Stimulated activated memory B cell treated with anti-CD40 and anti-IgM and Interleukin-4, amounts not matched to agents 10 μg/mL and 1 μg/mL and 100 μg/mL, for 72 hours (primary cell): ENCODE results near the gene PFN3.
"Not testable (repeated sequence)": the region's sequence is repeated elsewhere in the genome, so short reads cannot be mapped to it uniquely, and the experiment has no call there.

ENCODE experiments used
- ATAC-seq: fragments of 150-1000 bp; cut with Tn5 transposase; 2 replicates; pipeline ENCODE4 v1.10.0; 2021
- H3K27ac Mint-ChIP-seq: one replicate; pipeline ENCODE4 v1.8.0; 2022; ENCODE audit warnings: mild to moderate bottlenecking, mixed read lengths
- H3K27me3 Mint-ChIP-seq: one replicate; pipeline ENCODE4 v1.8.0; 2022; ENCODE audit warnings: mixed read lengths
- H3K36me3 Mint-ChIP-seq: one replicate; pipeline ENCODE4 v1.8.0; 2022; ENCODE audit warnings: mixed read lengths
- H3K4me1 Mint-ChIP-seq: one replicate; pipeline ENCODE4 v1.8.0; 2022; ENCODE audit warnings: mixed read lengths
- H3K4me3 Mint-ChIP-seq: one replicate; pipeline ENCODE4 v1.8.0; 2022; ENCODE audit warnings: mild to moderate bottlenecking, moderate library complexity, mixed read lengths
- H3K9me3 Mint-ChIP-seq: one replicate; pipeline ENCODE4 v1.8.0; 2022; ENCODE audit warnings: mixed read lengths

PFN3 gene

DNA sequence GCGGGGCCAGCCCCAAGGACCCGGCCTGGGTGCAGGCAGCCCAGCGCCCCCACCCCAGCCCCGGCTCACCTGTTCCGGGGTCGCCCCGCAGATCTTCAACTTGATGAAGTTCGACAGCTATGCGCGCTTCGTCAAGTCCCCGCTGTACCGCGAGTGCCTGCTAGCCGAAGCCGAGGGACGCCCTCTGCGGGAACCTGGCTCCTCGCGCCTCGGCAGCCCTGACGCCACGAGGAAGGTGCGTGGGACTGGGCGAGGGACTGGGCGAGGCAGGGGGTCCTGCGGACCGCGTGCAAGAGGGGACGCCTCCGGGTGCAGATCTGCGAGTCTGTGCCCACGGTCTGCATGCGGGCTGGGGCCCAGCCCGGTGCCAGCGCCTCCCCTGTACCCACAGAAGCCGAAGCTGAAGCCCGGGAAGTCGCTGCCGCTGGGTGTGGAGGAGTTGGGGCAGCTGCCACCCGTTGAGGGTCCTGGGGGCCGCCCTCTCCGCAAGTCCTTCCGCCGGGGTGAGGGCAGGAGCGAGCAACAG is 33.1 kb downstream of the PFN3 start:
- no peak for ATAC-seq
- no peak overlapping the region for H3K27ac Mint-ChIP-seq
- no peak overlapping the region for H3K4me3 Mint-ChIP-seq
- H3K27me3 Mint-ChIP-seq = no peaks in the 10 kb centered on the region
- H3K36me3 Mint-ChIP-seq = peaks cover 48% of the 10 kb centered on the region
- no peaks in the 10 kb centered on the region for H3K9me3 Mint-ChIP-seq
- peaks cover 76% of the 10 kb centered on the region for H3K4me1 Mint-ChIP-seq

- ATAC-seq = no peak
- Mint-ChIP-seq H3K36me3 (peaks cover 43% of the 10 kb centered on the region), H3K9me3 (no peaks in the 10 kb centered on the region), H3K27ac (no peak overlapping the region), H3K4me3 (no peak overlapping the region), H3K4me1 (peaks cover 76% of the 10 kb centered on the region), H3K27me3 (no peaks in the 10 kb centered on the region)
These were observed 33.7 kb downstream of the PFN3 start for GRCh38 chr5:177366528-177367322.

DNA sequence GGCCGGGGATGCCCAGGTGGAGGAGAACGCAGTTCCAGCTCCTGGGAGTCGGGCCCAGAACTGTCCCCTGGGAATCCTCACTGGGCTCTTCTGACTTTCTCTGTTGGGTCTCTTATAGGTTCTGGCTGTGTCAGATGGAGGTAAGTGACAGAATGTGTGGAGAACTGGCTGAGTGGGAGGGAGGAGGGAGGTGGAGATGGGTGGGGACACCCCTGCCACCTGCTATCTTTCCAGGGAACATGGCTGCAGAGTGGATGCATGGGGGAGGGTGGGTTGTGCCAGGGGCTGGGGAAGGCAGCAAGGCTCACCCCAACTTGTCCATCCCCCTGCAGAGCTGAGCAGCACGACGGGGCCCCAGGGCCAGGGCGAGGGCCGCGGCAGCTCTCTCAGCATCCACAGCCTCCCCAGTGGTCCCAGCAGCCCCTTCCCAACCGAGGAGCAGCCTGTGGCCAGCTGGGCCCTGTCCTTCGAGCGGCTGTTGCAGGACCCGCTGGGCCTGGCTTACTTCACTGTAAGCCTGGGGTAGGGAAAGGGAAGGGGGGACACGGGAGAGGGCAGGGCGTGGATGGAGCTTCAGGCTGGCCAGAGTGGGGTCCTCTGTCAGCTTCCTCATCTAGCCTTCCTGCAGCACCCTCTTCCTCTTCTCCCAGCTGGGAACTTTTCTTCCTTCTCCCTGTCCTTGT is 34.5 kb downstream of the PFN3 start:
- no peak overlapping the region for H3K4me3 Mint-ChIP-seq
- H3K27ac Mint-ChIP-seq = no peak overlapping the region
- H3K9me3 Mint-ChIP-seq = no peaks in the 10 kb centered on the region
- H3K36me3 Mint-ChIP-seq = peaks cover 36% of the 10 kb centered on the region
- no peak for ATAC-seq
- H3K27me3 Mint-ChIP-seq = no peaks in the 10 kb centered on the region
- H3K4me1 Mint-ChIP-seq = peaks cover 76% of the 10 kb centered on the region

DNA sequence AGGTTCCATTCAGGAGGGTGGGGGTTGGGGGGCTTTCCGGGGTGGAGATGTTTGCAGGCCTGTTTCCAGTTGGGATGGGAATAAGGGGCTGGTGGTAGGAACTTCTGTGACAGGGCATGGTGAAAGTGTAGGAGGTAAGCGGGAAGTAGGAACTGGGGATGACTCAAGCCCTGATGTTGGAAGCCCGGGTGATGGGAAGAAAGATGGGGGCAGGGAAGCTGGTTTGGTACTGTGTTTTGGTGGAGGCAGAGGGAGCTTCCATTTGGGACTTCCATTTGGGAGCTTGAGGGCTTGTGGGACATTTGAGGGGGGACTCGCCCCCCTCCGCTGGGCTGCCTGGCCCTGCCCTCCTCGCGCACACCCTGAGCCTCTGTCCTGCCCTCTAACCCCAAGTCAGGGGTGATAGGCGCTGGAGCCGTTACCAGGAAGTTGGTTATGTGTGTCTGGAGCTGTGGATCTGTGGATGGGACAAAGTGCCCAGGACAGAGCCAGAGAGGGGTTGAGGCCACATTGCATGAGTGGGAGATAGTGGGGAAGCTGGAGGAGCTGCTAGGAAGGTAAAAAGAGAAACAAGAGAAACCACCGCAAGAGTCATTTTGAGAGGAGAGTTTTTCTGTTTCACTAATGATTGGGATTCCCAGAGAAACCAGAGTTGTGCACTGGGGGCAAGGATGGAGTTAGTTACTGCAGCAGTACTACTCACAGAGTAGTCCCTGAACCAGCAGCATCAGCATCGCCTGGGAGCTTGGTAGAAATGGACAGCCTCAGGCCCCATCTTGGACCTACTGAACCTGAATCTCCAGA is 36.1 kb downstream of the PFN3 start:
- Mint-ChIP-seq H3K4me3 (peak overlapping the region; percentile 65), H3K4me1 (peaks cover 85% of the 10 kb centered on the region), H3K9me3 (no peaks in the 10 kb centered on the region), H3K27ac (no peak overlapping the region), H3K27me3 (no peaks in the 10 kb centered on the region), H3K36me3 (peaks cover 35% of the 10 kb centered on the region)
- ATAC-seq = peak; percentile 52

- Mint-ChIP-seq H3K36me3 (peaks cover 27% of the 10 kb centered on the region), H3K4me3 (peak overlapping the region; percentile 75), H3K4me1 (peaks cover 85% of the 10 kb centered on the region), H3K9me3 (no peaks in the 10 kb centered on the region), H3K27me3 (no peaks in the 10 kb centered on the region), H3K27ac (no peak overlapping the region)
- no peak for ATAC-seq
These were observed 36.9 kb downstream of the PFN3 start for GRCh38 chr5:177363565-177363964.

DNA sequence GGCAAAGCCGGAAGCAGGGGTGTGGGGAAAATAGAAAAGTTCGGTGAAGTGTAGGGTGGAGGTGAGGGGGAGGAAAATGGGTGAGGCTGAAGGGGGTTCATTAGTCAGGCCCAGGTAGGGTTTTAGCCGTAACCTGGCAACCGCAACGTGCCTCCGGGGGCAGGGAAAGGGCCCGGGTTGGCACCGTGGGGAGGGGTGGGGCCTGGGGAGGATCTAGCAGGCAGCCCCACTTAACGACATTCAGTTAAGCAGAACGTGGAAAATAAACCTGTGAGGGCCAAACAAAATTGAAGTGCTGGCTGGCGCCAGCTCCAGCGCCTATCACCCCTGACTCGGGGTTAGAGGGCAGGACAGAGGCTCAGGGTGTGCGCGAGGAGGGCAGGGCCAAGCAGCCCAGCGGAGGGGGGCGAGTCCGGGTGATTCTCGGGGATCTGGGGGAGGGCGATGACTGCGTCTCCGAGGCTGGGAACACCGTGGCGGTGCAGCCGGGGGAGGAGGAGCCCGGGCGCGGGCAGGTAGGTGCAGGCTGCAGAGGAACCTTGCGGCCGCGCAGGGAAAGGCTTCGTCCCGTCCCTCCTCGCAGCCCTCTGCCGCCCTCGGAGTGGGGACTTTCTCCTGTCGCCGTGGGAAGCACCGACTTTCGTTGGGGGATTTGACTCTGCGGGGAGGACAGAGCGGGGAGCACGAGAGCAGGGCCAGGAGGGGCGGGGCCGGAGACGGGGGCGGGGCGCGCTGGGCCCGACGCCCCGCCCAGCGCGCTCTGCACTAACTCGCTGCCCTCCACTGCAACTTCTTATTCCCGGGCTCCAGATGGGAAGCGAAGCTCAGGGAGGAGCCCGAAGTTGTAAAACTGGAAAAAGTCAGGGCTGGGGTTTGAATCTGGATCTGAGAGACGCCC is 37.6 kb downstream of the PFN3 start:
- H3K27me3 Mint-ChIP-seq = no peaks in the 10 kb centered on the region
- H3K36me3 Mint-ChIP-seq = peaks cover 20% of the 10 kb centered on the region
- H3K4me3 Mint-ChIP-seq = peak overlapping the region; percentile 75
- no peaks in the 10 kb centered on the region for H3K9me3 Mint-ChIP-seq
- H3K4me1 Mint-ChIP-seq = peaks cover 85% of the 10 kb centered on the region
- H3K27ac Mint-ChIP-seq = peak overlapping the region; percentile 92
- peak; percentile 75 for ATAC-seq

DNA sequence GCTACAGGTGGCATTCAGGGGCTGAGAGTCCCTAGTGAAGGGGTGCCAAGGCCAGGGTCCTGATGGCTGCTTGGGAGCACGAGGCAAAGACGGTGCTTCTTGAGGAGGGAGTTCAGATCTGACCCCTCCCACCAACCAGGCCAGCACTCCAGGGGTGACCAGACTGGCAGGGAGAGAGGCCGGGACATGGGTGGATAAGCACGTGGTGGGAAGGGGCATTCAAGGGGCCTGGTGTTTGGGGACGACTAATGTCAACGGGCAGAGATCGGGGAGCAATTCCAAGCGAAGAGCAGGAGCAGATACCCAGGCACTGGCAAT is 38.2 kb downstream of the PFN3 start:
- Mint-ChIP-seq H3K27me3 (no peaks in the 10 kb centered on the region), H3K36me3 (peaks cover 17% of the 10 kb centered on the region), H3K9me3 (no peaks in the 10 kb centered on the region), H3K4me3 (peak overlapping the region; percentile 75), H3K4me1 (peaks cover 90% of the 10 kb centered on the region), H3K27ac (peak overlapping the region; percentile 92)
- ATAC-seq = no peak

DNA sequence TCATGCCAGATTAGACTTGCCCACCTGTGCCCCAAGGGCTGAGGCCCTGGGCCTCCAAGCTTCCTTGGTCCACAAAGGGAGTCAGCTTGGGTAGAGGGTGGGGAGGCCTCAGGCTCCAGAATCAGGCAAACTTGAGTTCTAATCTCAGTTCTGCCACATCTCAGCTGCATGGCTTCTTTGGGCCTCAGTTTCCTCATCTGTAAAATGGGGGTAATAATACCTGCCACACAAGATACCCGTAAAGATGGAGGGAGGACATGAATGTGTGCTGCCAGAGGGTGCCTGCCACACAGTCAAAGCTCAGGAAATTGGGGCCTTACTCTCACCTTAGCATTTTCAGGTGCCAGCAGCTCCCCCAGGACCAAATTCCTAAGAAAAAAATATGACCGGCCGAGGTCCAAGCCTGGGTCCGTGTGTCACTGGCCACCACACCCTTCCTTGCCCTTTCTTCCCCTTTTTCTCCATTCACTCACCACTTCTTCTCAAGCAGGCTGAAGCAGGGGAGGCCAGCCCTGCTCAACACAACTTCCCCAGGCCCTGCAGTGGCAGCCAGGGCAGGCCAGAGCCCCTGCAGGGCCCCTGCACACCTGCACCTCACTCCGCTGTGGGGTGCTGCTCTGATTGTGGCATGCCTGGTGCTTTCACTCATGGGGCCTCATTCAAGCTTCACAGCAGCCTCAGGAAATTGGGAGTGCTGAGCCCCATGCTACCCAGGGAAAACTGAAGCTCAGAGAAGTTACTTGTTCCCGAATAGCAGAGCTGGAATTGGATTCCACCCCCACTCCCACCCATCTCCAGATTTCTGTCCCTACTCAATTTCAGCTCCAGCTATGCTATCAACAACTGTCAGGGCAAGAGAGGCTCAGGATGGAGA is 38.8 kb downstream of the PFN3 start:
- ATAC-seq = peak; percentile 37
- peak overlapping the region; percentile 92 for H3K27ac Mint-ChIP-seq
- peaks cover 11% of the 10 kb centered on the region for H3K36me3 Mint-ChIP-seq
- H3K9me3 Mint-ChIP-seq = no peaks in the 10 kb centered on the region
- no peaks in the 10 kb centered on the region for H3K27me3 Mint-ChIP-seq
- peaks cover 96% of the 10 kb centered on the region for H3K4me1 Mint-ChIP-seq
- H3K4me3 Mint-ChIP-seq = peak overlapping the region; percentile 75

DNA sequence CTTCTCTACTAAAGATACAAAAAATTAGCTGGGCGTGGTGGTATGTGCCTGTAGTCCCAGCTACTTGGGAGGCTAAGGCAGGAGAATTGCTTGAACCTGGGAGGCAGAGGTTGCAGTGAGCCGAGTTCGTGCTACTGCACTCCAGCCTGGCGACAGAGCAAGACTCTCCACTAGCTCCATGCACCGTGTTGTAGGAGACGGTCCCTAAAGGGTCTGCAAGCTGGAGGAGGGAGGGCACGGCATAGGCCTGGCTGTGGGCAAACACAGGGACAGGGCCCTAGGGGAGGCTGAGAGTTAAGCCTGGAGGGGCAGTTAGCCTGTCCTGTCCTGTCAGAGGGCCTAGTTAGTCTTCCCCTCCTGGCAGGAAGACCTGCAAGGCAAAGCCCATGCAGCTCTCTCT is 39.7 kb downstream of the PFN3 start:
- not testable (repeated sequence) for H3K9me3 Mint-ChIP-seq, ATAC-seq, H3K4me3 Mint-ChIP-seq, H3K36me3 Mint-ChIP-seq, H3K27me3 Mint-ChIP-seq
- Mint-ChIP-seq H3K27ac (peak overlapping the region; percentile 79), H3K4me1 (peaks cover 96% of the 10 kb centered on the region)

DNA sequence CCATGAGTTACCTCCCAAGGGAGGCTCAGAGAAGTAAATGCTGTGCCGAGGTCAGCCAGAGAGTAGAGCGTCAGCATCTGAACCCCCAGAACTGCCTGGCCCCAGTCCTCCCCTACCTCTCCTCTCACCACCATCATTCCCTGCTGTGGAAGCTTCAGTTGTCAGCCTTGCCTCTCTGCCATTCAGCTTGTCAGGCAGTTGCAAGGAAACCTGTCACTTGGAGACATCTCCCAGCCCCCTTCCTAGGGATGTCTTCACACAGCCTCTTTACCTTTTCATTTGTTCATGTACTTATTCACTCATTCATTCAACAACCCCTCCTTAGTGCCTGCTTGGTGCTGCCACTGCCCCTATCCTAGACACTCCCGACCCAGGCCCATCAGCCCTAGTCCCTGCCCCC is 40.6 kb downstream of the PFN3 start:
- H3K4me3 Mint-ChIP-seq = peak overlapping the region; percentile 59
- H3K27ac Mint-ChIP-seq = peak overlapping the region; percentile 79
- no peaks in the 10 kb centered on the region for H3K36me3 Mint-ChIP-seq
- no peak for ATAC-seq
- no peaks in the 10 kb centered on the region for H3K27me3 Mint-ChIP-seq
- no peaks in the 10 kb centered on the region for H3K9me3 Mint-ChIP-seq
- H3K4me1 Mint-ChIP-seq = peaks cover 91% of the 10 kb centered on the region

DNA sequence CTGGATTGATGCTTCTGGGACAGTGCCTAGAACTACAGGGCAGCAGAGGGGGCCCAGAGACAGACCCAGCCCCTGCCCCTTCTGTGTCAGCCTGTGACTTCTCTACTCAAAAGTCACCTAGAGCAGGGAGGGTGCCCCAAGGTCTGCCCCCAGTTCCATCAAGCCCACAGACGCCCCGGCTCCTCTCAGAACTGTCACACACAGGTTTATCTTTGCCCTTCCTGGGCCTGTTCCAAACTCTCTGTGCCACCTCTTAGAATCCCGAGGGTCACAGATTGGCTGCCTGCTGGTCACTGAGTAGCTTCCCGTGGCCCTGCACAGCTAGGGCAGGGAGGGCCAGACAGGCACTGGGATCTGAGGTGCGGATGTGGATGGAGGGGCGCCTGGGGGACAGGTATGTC is 41.0 kb downstream of the PFN3 start:
- ATAC-seq = no peak
- Mint-ChIP-seq H3K9me3 (no peaks in the 10 kb centered on the region), H3K27ac (peak overlapping the region; percentile 79), H3K27me3 (no peaks in the 10 kb centered on the region), H3K4me1 (peaks cover 91% of the 10 kb centered on the region), H3K4me3 (peak overlapping the region; percentile 94), H3K36me3 (no peaks in the 10 kb centered on the region)

DNA sequence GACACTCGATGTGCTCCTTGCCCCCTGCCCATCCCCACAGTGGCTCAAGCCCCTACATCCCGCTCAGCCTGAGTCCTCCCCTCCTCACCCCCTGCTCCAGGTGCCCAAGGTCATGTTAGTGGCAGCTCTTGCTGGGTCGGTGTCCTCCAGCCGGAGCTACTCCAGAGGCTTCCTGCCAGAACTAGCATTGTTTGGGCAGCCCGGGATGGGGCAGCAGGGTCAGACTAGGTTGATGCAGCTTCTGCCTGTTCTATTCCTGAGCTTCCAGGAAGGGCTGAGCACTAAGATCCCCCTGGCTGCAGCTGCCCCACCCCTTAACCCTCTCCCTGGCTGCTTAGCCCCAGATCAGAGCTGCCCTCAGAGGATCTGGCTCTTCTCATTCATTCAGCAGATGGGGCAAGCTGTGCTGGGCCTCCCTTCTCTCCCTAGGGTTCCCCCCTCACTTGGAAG is 42.1 kb downstream of the PFN3 start:
- Mint-ChIP-seq H3K4me3 (peak overlapping the region; percentile 94), H3K9me3 (no peaks in the 10 kb centered on the region), H3K4me1 (peaks cover 84% of the 10 kb centered on the region), H3K27me3 (no peaks in the 10 kb centered on the region), H3K36me3 (no peaks in the 10 kb centered on the region), H3K27ac (peak overlapping the region; percentile 79)
- no peak for ATAC-seq

DNA sequence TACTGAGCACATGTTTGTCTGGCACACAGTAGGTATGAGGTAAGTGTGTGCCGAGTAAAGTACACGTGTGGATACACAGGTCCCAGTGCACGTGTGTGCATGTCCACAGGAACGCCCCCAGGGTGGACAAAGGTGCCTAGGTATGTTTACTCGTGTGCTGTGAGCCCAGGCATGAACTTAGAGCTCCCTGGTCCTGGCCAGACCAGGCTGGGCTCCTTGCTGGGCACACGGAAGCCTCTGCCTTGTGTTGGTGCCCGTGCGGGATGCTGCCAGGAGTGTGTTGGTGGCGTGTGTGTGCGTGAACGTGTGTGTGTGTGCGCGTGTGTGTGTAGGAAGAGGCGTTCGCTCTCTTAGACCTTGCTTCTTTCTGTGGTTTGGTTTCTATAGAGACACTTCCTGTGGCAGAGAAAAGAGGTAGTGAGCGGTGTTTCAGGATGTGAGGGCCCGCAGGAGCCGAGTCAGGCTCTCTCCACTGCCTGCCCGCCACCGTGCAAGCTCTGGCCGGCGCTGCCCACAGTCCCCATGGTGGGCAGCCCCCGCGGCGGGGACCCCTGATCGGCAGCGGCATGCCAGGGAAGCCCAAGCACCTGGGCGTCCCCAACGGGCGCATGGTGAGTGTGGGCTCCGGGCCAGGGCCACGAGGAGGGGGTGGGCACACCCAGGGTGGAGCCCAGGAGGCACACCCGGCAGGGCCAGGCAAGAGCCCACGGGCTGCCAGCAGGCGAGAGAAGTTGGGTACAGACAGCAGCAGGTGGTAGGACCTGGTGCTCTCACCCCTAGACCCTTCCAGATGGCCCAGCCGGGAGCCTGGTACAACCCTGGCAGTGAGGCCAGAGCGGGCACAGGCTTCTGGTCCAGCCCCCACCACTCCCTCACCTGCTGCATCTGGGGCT is 42.8 kb downstream of the PFN3 start, which contains the start of gene RGS14:
Gene RGS14 (plus strand): TSS at position 466 of the 893 bp plus-strand sequence. CDS start 101 bp downstream, at position 567.
- no peaks in the 10 kb centered on the region for H3K27me3 Mint-ChIP-seq
- H3K27ac Mint-ChIP-seq = peak within 1 kb of the TSS; percentile 79
- ATAC-seq = peak; percentile 95
- H3K9me3 Mint-ChIP-seq = no peaks in the 10 kb centered on the region
- peaks cover 77% of the 10 kb centered on the region for H3K4me1 Mint-ChIP-seq
- peak within 1 kb of the TSS; percentile 94 for H3K4me3 Mint-ChIP-seq
- no peaks in the 10 kb centered on the region for H3K36me3 Mint-ChIP-seq
